HepG2 (cell line): ENCODE results near the gene TMEM183A. TPM values are rescaled to one million over a fixed set of nuclear protein-coding genes. Genes with fewer than 3 reads are reported as not detected.

Experiments
- ATAC-seq: fragments of 200-7000 bp; cut with Tn5 transposase; 3 replicates; pipeline ENCODE4 v1.9.1; 2020; ENCODE audit warnings: mild to moderate bottlenecking, moderate library complexity
- BruUV-seq: library from RNA; stranded (reverse); fragments of 400-500 nt; replicated peaks from 2 replicates; lab custom pipeline; 2021; lab: Mats Ljungman, UMichigan
- CTCF ChIA-PET: fragments of 300-600 bp; formaldehyde crosslinking; extraction: SDS; loops from one replicate; lab custom pipeline; 2021; ENCODE audit warnings: low total read pairs, inconsistent platforms, low intra/inter-chr PET ratio; lab: Yijun Ruan, JAX
- POLR2A ChIA-PET: fragments of 350-600 bp; sonication (Branson Sonifier 250); formaldehyde crosslinking; loops from one replicate; lab custom pipeline; 2020; ENCODE audit warnings: antibody characterized with exemption, inconsistent platforms; lab: Yijun Ruan, JAX
- DNase-seq: peaks from one replicate; pipeline ENCODE4 v3.0.0-alpha.2; 2015; ENCODE audit warnings: low spot score
- FAIRE-seq: peaks from 3 replicates; lab custom pipeline; 2011; peaks lifted over from hg19 to GRCh38; lab: Jason Lieb, UNC
- H2AFZ ChIP-seq: one replicate; pipeline ENCODE4 v1.6.1; 2011; ENCODE audit warnings: low read length, inconsistent platforms
- H3K27ac ChIP-seq: fragments of 300-600 bp; 3 replicates; pipeline ENCODE4 v1.8.0; 2011; ENCODE audit warnings: mixed run types, mild to moderate bottlenecking, mixed read lengths, low read length, inconsistent platforms; ENCODE audit not compliant: insufficient read depth; ENCODE audit errors: extremely low read length
- H3K27me3 ChIP-seq, 2 experiments: fragments of 200-600 bp in 1 of 2; 2 replicates in 1 of 2; 3 replicates in 1 of 2; pipeline versions ENCODE4 v1.6.0 to v1.8.0; 2011; ENCODE audit warnings: low read length in 2 of 2, mild to moderate bottlenecking in 2 of 2, moderate library complexity in 2 of 2, inconsistent platforms in 1 of 2; ENCODE audit not compliant: insufficient read depth in 2 of 2, control insufficient read depth in 1 of 2
- H3K36me3 ChIP-seq, 2 experiments: fragments of 200-600 bp in 1 of 2; replicated peaks in 1 of 2; 2 replicates in 1 of 2; 3 replicates in 1 of 2; pipeline versions ENCODE4 v1.5.1 to v1.8.0; 2011; ENCODE audit warnings: low read length in 2 of 2, inconsistent platforms in 1 of 2; ENCODE audit not compliant: insufficient read depth in 2 of 2, control insufficient read depth in 1 of 2
- H3K4me1 ChIP-seq: 2 replicates; pipeline ENCODE4 v1.5.1; 2012; ENCODE audit warnings: low read length, inconsistent platforms; ENCODE audit not compliant: insufficient read depth
- H3K4me2 ChIP-seq: 2 replicates; pipeline ENCODE4 v1.6.0; 2011; ENCODE audit warnings: low read depth, low read length, inconsistent platforms
- H3K4me3 ChIP-seq, 3 experiments: fragments of 200-600 bp in 1 of 3; sonication (generic), shearing (Covaris generic) in 1 of 3; replicated peaks in 1 of 3; 2 replicates each; pipeline ENCODE4 v1.5.1; 2011 to 2016; ENCODE audit warnings: low read length in 3 of 3, inconsistent platforms in 2 of 3, low read depth in 2 of 3, mild to moderate bottlenecking in 2 of 3, control low read depth in 1 of 3, mixed read lengths in 1 of 3; ENCODE audit not compliant: insufficient read depth in 1 of 3
- H3K79me2 ChIP-seq: one replicate; pipeline ENCODE4 v1.6.1; 2011; ENCODE audit warnings: low read length, inconsistent platforms; ENCODE audit not compliant: insufficient read depth
- H3K9ac ChIP-seq: 2 replicates; pipeline ENCODE4 v1.6.0; 2011; ENCODE audit warnings: mild to moderate bottlenecking, low read depth, low read length, inconsistent platforms; ENCODE audit not compliant: insufficient read depth
- H3K9me3 ChIP-seq: 2 replicates; pipeline ENCODE4 v1.5.1; 2012; ENCODE audit warnings: mild to moderate bottlenecking, low read length
- H4K20me1 ChIP-seq: 2 replicates; pipeline ENCODE4 v1.6.0; 2011; ENCODE audit warnings: inconsistent platforms, mild to moderate bottlenecking, low read length, moderate library complexity; ENCODE audit not compliant: insufficient read depth
- ATF3 ChIP-seq: sonication (generic); formaldehyde crosslinking; IDR thresholded peaks from 2 replicates; pipeline ENCODE4 v1.4.0; 2020; ENCODE audit warnings: missing genetic modification reagents
- CREB3 ChIP-seq: sonication (generic); formaldehyde crosslinking; IDR thresholded peaks from 2 replicates; pipeline ENCODE4 v1.5.0; 2020; ENCODE audit warnings: missing genetic modification reagents
- IKZF4 ChIP-seq: sonication (generic); formaldehyde crosslinking; IDR thresholded peaks from 2 replicates; pipeline ENCODE4 v1.5.1; 2020; ENCODE audit warnings: borderline replicate concordance, mild to moderate bottlenecking, low read depth, missing genetic modification reagents; ENCODE audit errors: not compliant biosample characterization
- REPIN1 ChIP-seq: sonication (generic); formaldehyde crosslinking; IDR thresholded peaks from 2 replicates; pipeline ENCODE4 v1.8.0; 2022; ENCODE audit warnings: missing genetic modification reagents, low read depth, mild to moderate bottlenecking, borderline replicate concordance
- ZBTB46 ChIP-seq: sonication (generic); formaldehyde crosslinking; IDR thresholded peaks from 2 replicates; pipeline ENCODE4 v1.4.0; 2020; ENCODE audit warnings: mild to moderate bottlenecking, missing genetic modification reagents, borderline replicate concordance
- ZNF230 ChIP-seq: sonication (generic); formaldehyde crosslinking; IDR thresholded peaks from 2 replicates; pipeline ENCODE4 v1.4.0; 2020; ENCODE audit warnings: mild to moderate bottlenecking, missing genetic modification reagents
- ZNF780A ChIP-seq: sonication (generic); formaldehyde crosslinking; IDR thresholded peaks from 2 replicates; pipeline ENCODE4 v1.8.0; 2022; ENCODE audit warnings: mild to moderate bottlenecking, missing genetic modification reagents, moderate library complexity
- WGBS: methylation state at CpG from one replicate; pipeline ENCODE4 v1.1.6; 2017; ENCODE audit warnings: low lambda C conversion rate; 5-methylcytosine and 5-hydroxymethylcytosine counted together
- in situ Hi-C: cut with HindIII; loops from 2 replicates; pipeline ENCODE4 v1.10.0; 2017; ENCODE audit warnings: low pct_unique_long_range_greater_than_20kb; ENCODE audit not compliant: extremely low pct_ligation_motif_present
- intact Hi-C: fragments of 100-400 bp; cut with micrococcal nuclease; formaldehyde crosslinking; loops from one replicate; pipeline ENCODE4 v1.10.0; 2022; ENCODE audit not compliant: unreplicated experiment
- polyA plus RNA-seq, 8 experiments: library from polyadenylated mRNA; depleted of rRNA in 3 of 8; stranded (reverse) in 7 of 8; unstranded in 1 of 8; fragments of >200 nt; fragmentation: Illumina TruSeq in 4 of 8; extraction: Trizol in 4 of 8; gene quantifications; 2 replicates each; pipeline versions ENCODE4 v1.2.1 to v1.2.3, GENCODE V29; 2011 to 2016; ENCODE audit warnings: low read depth in 4 of 8, missing spikeins in 1 of 8, mixed read lengths in 1 of 8; ENCODE audit not compliant: insufficient read depth in 1 of 8
- total RNA-seq, 5 experiments: library from RNA; depleted of rRNA; stranded (reverse); fragments of >200 nt; fragmentation: Illumina TruSeq; extraction: Trizol; gene quantifications; 2 replicates each; pipeline ENCODE4 v1.2.3, GENCODE V29; 2016; ENCODE audit warnings: low read depth in 1 of 5
- TF ChIP-seq, protein P1 (sequence below): sonication (generic); formaldehyde crosslinking; IDR thresholded peaks from 2 replicates; pipeline ENCODE4 v1.4.0; 2020; ENCODE audit warnings: missing genetic modification reagents, low read depth, mild to moderate bottlenecking, borderline replicate concordance
- TF ChIP-seq, protein P2 (sequence below): IDR thresholded peaks from 2 replicates; pipeline ENCODE4 v1.6.1; 2012; ENCODE audit warnings: inconsistent platforms
- TF ChIP-seq, protein P3 (sequence below): sonication (generic); formaldehyde crosslinking; IDR thresholded peaks from 2 replicates; pipeline ENCODE4 v1.4.0; 2020; ENCODE audit warnings: mild to moderate bottlenecking, missing genetic modification reagents

TMEM183A gene
- total and polyA plus RNA-seq, 2 of the 13 experiments (the other 11 are each of a cell fraction or from before 2014, with no cell fraction given): 59.7 to 82.0 TPM

DNA sequence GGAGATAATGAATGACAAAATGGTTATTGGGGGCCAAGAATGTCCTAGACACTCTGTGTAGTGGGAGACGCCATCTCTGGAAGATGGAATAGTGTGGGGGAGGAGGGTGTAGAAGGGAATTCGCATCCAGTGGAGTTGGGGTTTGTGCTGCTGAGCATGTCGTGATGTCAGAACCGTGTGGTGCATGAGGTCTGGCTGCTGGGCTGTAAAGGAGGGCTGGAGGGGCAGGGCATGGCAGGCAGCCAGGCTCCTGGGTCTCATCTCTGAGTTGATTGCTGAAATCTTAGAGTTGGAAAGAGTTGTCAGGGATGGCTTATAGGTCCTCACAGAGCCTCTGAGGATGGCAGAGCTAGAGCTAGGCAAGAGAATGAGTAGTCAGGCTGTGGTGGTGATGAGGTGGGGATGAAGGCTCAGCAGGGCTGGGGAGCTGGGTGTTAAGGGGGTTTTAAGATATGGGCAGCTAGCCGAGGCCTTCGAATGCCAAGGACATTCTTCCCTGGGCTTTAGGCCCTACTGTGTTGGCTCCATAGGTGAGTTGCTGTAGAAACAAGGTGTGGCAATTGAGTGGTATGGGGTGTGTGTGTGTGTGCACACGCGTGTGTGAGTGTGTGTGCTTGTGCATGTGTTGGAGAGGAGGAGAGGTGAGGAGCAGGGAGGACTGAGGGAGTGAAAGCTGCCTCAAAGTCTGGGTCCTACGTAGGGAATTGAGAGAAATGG is 21.1 kb downstream of the TMEM183A start:
- ChIA-PET CTCF (no interaction called here), POLR2A (interaction anchor here (3.0 kb wide), 1 partner anchor 21 kb away, joined by 10 read pairs; the partner anchor contains the start of gene TMEM183A)
- Histone ChIP-seq H3K79me2 (no peaks in the 10 kb centered on the region), H3K27me3 (peaks cover 5 to 14% of the 10 kb centered on the region in 2 experiments; a peak in 4 of 5 replicates), H3K27ac (no peak overlapping the region), H3K4me2 (peak overlapping the region; percentile 29; the same call in 1 of the 2 replicates), H3K9me3 (no peaks in the 10 kb centered on the region), H3K36me3 (peaks cover 0 to 13% of the 10 kb centered on the region in 2 experiments; a peak in 1 of 5 replicates), H2AFZ (no peak overlapping the region), H4K20me1 (no peaks in the 10 kb centered on the region), H3K4me1 (peaks cover 26% of the 10 kb centered on the region), H3K4me3 (no peak overlapping the region), H3K9ac (no peak overlapping the region)
- WGBS: 49% methylated on average over 9 of the region's 9 CpGs
- intact Hi-C loops: no loop called here
- BruUV-seq: no TSS peak
- TF ChIP-seq, protein P1, sequence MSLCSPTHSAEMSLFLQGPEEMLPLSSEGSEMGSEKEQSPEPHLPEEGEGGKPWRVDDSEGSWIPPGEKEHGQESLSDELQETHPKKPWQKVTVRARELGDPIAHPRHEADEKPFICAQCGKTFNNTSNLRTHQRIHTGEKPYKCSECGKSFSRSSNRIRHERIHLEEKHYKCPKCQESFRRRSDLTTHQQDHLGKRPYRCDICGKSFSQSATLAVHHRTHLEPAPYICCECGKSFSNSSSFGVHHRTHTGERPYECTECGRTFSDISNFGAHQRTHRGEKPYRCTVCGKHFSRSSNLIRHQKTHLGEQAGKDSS (CRISPR knock-in tag): no peak
- TF ChIP-seq IKZF4 (CRISPR knock-in tag) (no peak), CREB3 (no peak), ZNF780A (CRISPR knock-in tag) (no peak), ATF3 (CRISPR knock-in tag) (no peak), ZNF230 (CRISPR knock-in tag) (no peak), REPIN1 (CRISPR knock-in tag) (no peak), ZBTB46 (CRISPR knock-in tag) (no peak)
- TF ChIP-seq, protein P2, sequence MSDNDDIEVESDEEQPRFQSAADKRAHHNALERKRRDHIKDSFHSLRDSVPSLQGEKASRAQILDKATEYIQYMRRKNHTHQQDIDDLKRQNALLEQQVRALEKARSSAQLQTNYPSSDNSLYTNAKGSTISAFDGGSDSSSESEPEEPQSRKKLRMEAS: no peak
- TF ChIP-seq, protein P3, sequence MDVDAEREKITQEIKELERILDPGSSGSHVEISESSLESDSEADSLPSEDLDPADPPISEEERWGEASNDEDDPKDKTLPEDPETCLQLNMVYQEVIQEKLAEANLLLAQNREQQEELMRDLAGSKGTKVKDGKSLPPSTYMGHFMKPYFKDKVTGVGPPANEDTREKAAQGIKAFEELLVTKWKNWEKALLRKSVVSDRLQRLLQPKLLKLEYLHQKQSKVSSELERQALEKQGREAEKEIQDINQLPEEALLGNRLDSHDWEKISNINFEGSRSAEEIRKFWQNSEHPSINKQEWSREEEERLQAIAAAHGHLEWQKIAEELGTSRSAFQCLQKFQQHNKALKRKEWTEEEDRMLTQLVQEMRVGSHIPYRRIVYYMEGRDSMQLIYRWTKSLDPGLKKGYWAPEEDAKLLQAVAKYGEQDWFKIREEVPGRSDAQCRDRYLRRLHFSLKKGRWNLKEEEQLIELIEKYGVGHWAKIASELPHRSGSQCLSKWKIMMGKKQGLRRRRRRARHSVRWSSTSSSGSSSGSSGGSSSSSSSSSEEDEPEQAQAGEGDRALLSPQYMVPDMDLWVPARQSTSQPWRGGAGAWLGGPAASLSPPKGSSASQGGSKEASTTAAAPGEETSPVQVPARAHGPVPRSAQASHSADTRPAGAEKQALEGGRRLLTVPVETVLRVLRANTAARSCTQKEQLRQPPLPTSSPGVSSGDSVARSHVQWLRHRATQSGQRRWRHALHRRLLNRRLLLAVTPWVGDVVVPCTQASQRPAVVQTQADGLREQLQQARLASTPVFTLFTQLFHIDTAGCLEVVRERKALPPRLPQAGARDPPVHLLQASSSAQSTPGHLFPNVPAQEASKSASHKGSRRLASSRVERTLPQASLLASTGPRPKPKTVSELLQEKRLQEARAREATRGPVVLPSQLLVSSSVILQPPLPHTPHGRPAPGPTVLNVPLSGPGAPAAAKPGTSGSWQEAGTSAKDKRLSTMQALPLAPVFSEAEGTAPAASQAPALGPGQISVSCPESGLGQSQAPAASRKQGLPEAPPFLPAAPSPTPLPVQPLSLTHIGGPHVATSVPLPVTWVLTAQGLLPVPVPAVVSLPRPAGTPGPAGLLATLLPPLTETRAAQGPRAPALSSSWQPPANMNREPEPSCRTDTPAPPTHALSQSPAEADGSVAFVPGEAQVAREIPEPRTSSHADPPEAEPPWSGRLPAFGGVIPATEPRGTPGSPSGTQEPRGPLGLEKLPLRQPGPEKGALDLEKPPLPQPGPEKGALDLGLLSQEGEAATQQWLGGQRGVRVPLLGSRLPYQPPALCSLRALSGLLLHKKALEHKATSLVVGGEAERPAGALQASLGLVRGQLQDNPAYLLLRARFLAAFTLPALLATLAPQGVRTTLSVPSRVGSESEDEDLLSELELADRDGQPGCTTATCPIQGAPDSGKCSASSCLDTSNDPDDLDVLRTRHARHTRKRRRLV: no peak
- FAIRE-seq (no peak), DNase-seq (no peak), ATAC-seq (peak; percentile 11)
- in situ Hi-C loops: no loop called here
